DND-41 (cell line): ENCODE results near the gene AHCY.
"Not testable (repeated sequence)": the region's sequence is repeated elsewhere in the genome, so short reads cannot be mapped to it uniquely, and the experiment has no call there.

ENCODE experiments used
- ATAC-seq: fragments of 200-7000 bp; cut with Tn5 transposase; 3 replicates; pipeline ENCODE4 v1.9.1; 2021; ENCODE audit warnings: low read depth; ENCODE audit not compliant: insufficient read depth
- DNase-seq: peaks from one replicate; pipeline ENCODE4 v3.0.0-alpha.2; 2020
- H2AFZ ChIP-seq: 2 replicates; pipeline ENCODE4 v1.6.0; 2012; ENCODE audit warnings: low read depth, low read length
- H3K27ac ChIP-seq: 2 replicates; pipeline ENCODE4 v1.5.1; 2012; ENCODE audit warnings: low read length, inconsistent platforms
- H3K27me3 ChIP-seq: fragments of 200-600 bp; sonication (generic); 2 replicates; pipeline ENCODE4 v1.6.0; 2012; ENCODE audit warnings: low read length, mild to moderate bottlenecking, inconsistent platforms; ENCODE audit not compliant: insufficient read depth, poor library complexity
- H3K36me3 ChIP-seq: 2 replicates; pipeline ENCODE4 v1.5.1; 2012; ENCODE audit warnings: low read length, inconsistent platforms; ENCODE audit not compliant: insufficient read depth
- H3K4me1 ChIP-seq: 2 replicates; pipeline ENCODE4 v1.5.1; 2012; ENCODE audit warnings: mild to moderate bottlenecking, low read length; ENCODE audit not compliant: insufficient read depth
- H3K4me2 ChIP-seq: 2 replicates; pipeline ENCODE4 v1.6.0; 2012; ENCODE audit warnings: mild to moderate bottlenecking, moderate library complexity, low read length, inconsistent platforms; ENCODE audit not compliant: insufficient read depth
- H3K4me3 ChIP-seq, 2 experiments: fragments of 200-600 bp in 1 of 2; shearing (Covaris generic) in 1 of 2; 2 replicates each; pipeline ENCODE4 v1.5.1; 2012 to 2016; ENCODE audit warnings: inconsistent platforms in 2 of 2, low read length in 2 of 2, mild to moderate bottlenecking in 2 of 2, low read depth in 1 of 2, moderate library complexity in 1 of 2
- H3K79me2 ChIP-seq: 2 replicates; pipeline ENCODE4 v1.6.0; 2012; ENCODE audit warnings: low read length, inconsistent platforms; ENCODE audit not compliant: insufficient read depth
- H3K9ac ChIP-seq: 2 replicates; pipeline ENCODE4 v1.6.0; 2012; ENCODE audit warnings: low read depth, mild to moderate bottlenecking, inconsistent platforms, low read length, moderate library complexity
- H3K9me3 ChIP-seq: 2 replicates; pipeline ENCODE4 v1.5.1; 2012; ENCODE audit warnings: low read length, moderate library complexity, mild to moderate bottlenecking, inconsistent platforms; ENCODE audit not compliant: insufficient read depth, severe bottlenecking
- H4K20me1 ChIP-seq: 2 replicates; pipeline ENCODE4 v1.6.0; 2012; ENCODE audit warnings: low read length; ENCODE audit not compliant: insufficient read depth
- CTCF ChIP-seq: IDR thresholded peaks from 2 replicates; pipeline ENCODE4 v1.5.1; 2012; ENCODE audit warnings: borderline replicate concordance, low read length, moderate library complexity, mild to moderate bottlenecking; ENCODE audit not compliant: poor library complexity, severe bottlenecking; ENCODE audit errors: extremely low read depth
- EZH2 ChIP-seq: IDR thresholded peaks from 3 replicates; pipeline ENCODE4 v1.6.1; 2012; ENCODE audit warnings: borderline replicate concordance, low read depth, mild to moderate bottlenecking, moderate library complexity, low read length, inconsistent platforms; ENCODE audit not compliant: severe bottlenecking

The AHCY gene

GRCh38 chr20:34300256-34300806 is 2.8 kb downstream of the AHCY start:
- no peak for ATAC-seq
- peaks cover 69% of the 10 kb centered on the region for H3K79me2 ChIP-seq
- no peaks in the 10 kb centered on the region for H3K27me3 ChIP-seq
- no peaks in the 10 kb centered on the region for H3K9me3 ChIP-seq
- H3K4me1 ChIP-seq = peaks cover 29% of the 10 kb centered on the region
- no peak overlapping the region for H2AFZ ChIP-seq
- peaks cover 30% of the 10 kb centered on the region for H3K36me3 ChIP-seq
- no peak for DNase-seq
- H3K9ac ChIP-seq = no peak overlapping the region
- peak overlapping the region; percentile 73; the same call in 1 of the 2 replicates for H3K4me2 ChIP-seq
- H3K4me3 ChIP-seq = no peak overlapping the region
- no peak overlapping the region for H3K27ac ChIP-seq
- H4K20me1 ChIP-seq = peaks cover 36% of the 10 kb centered on the region
- no peak for TF ChIP-seq EZH2
- no peak for TF ChIP-seq CTCF

- H3K4me3 ChIP-seq = no peak overlapping the region
- no peak for ATAC-seq
- peaks cover 37% of the 10 kb centered on the region for H3K36me3 ChIP-seq
- no peak overlapping the region for H3K4me2 ChIP-seq
- H3K4me1 ChIP-seq = peaks cover 29% of the 10 kb centered on the region
- peaks cover 75% of the 10 kb centered on the region for H3K79me2 ChIP-seq
- H3K27ac ChIP-seq = peak overlapping the region; percentile 13; the same call in 1 of the 2 replicates
- no peak overlapping the region for H3K9ac ChIP-seq
- no peaks in the 10 kb centered on the region for H3K9me3 ChIP-seq
- no peak for DNase-seq
- no peaks in the 10 kb centered on the region for H3K27me3 ChIP-seq
- H2AFZ ChIP-seq = no peak overlapping the region
- peaks cover 42% of the 10 kb centered on the region for H4K20me1 ChIP-seq
- TF ChIP-seq CTCF = no peak
- TF ChIP-seq EZH2 = no peak
Observed at GRCh38 chr20:34299556-34300255, 3.4 kb downstream of the AHCY start.

- peaks cover 54% of the 10 kb centered on the region for H4K20me1 ChIP-seq
Observed at GRCh38 chr20:34298294-34298784, 4.8 kb downstream of the AHCY start.

More at GRCh38 chr20:34298294-34298784, 4.8 kb downstream of the AHCY start:
- not testable (repeated sequence) for DNase-seq, H2AFZ ChIP-seq, H3K27ac ChIP-seq, H3K9ac ChIP-seq, ATAC-seq, H3K27me3 ChIP-seq, H3K9me3 ChIP-seq, H3K4me2 ChIP-seq, H3K4me3 ChIP-seq
- H3K79me2 ChIP-seq = peaks cover 84% of the 10 kb centered on the region
- peak; percentile 10 for TF ChIP-seq CTCF
- peaks cover 24% of the 10 kb centered on the region for H3K4me1 ChIP-seq
- H3K36me3 ChIP-seq = peaks cover 50% of the 10 kb centered on the region
